Activated effector memory CD4-positive, alpha-beta T cell treated with Interleukin-2 at 50 U/mL for 16 hours (primary cell): ENCODE measurements around the gene HSPH1.
"Not testable (repeated sequence)": the region's sequence is repeated elsewhere in the genome, so short reads cannot be mapped to it uniquely, and the experiment has no call there.

Experiments used
- DNase-seq: peaks from one replicate; pipeline ENCODE4 v3.0.0-alpha.2; 2020

The HSPH1 gene

GRCh38 chr13:31161557-31162150 is at the start of gene HSPH1:
TSS of gene HSPH1 (minus strand) at chr13:31161904. CDS start at chr13:31161582, 322 bp downstream.
- peak; percentile 96 for DNase-seq

- no peak for DNase-seq
These were observed 48.1 kb upstream of the HSPH1 start for GRCh38 chr13:31209841-31210210.

- no peak for DNase-seq
These were observed 47.6 kb upstream of the HSPH1 start for GRCh38 chr13:31209172-31209840.

GRCh38 chr13:31208559-31209122 is 46.9 kb upstream of the HSPH1 start:
- no peak for DNase-seq

GRCh38 chr13:31207661-31208552 is 46.2 kb upstream of the HSPH1 start:
- DNase-seq, result no peak

GRCh38 chr13:31204592-31204991 is 42.9 kb upstream of the HSPH1 start:
- no peak for DNase-seq

- no peak for DNase-seq
These were observed 39.8 kb upstream of the HSPH1 start for GRCh38 chr13:31201341-31202031.

GRCh38 chr13:31200637-31200971 is 38.9 kb upstream of the HSPH1 start:
- DNase-seq, result no peak

- peak; percentile 76 for DNase-seq
These were observed 38.3 kb upstream of the HSPH1 start, which contains the start of gene B3GLCT for GRCh38 chr13:31199849-31200636. TSS of gene B3GLCT (plus strand) at chr13:31199975. CDS start at chr13:31200085, 110 bp downstream.

- DNase-seq, result no peak
These were observed 37.8 kb upstream of the HSPH1 start for GRCh38 chr13:31199527-31199848.

- no peak for DNase-seq
These were observed 36.8 kb upstream of the HSPH1 start for GRCh38 chr13:31198519-31198918.

- DNase-seq, result no peak
These were observed 35.3 kb upstream of the HSPH1 start for GRCh38 chr13:31196992-31197391.

- no peak for DNase-seq
These were observed 33.9 kb upstream of the HSPH1 start for GRCh38 chr13:31195616-31196015.

GRCh38 chr13:31192306-31192705 is 30.6 kb upstream of the HSPH1 start:
- DNase-seq, result no peak

- DNase-seq, result no peak
These were observed 30.0 kb upstream of the HSPH1 start for GRCh38 chr13:31191748-31192147.

- no peak for DNase-seq
These were observed 23.4 kb upstream of the HSPH1 start for GRCh38 chr13:31184981-31185645.

- no peak for DNase-seq
These were observed 22.7 kb upstream of the HSPH1 start for GRCh38 chr13:31184451-31184850.

GRCh38 chr13:31182987-31183386 is 21.3 kb upstream of the HSPH1 start:
- DNase-seq, result no peak

GRCh38 chr13:31179754-31180153 is 18.1 kb upstream of the HSPH1 start:
- no peak for DNase-seq

GRCh38 chr13:31179241-31179640 is 17.5 kb upstream of the HSPH1 start:
- no peak for DNase-seq

GRCh38 chr13:31177813-31178495 is 16.2 kb upstream of the HSPH1 start:
- DNase-seq, result not testable (repeated sequence)
